GM18499 (cell line): Measurements from ENCODE around the gene DNAH6.

Source experiments
- ATAC-seq: cut with Tn5 transposase; IDR thresholded peaks from one replicate; pipeline ENCODE4 v1.9.1; 2021; ENCODE audit warnings: moderate number of reproducible peaks; ENCODE audit not compliant: insufficient read depth, unreplicated experiment

Gene DNAH6

GRCh38 chr2:84788027-84788426, 271.7 kb downstream of the DNAH6 start:
- no peak for ATAC-seq

GRCh38 chr2:84788498-84788897, 272.2 kb downstream of the DNAH6 start:
- ATAC-seq = no peak

- no peak for ATAC-seq
These were observed 276.7 kb downstream of the DNAH6 start for GRCh38 chr2:84792856-84793522.

GRCh38 chr2:84793641-84794040, 277.3 kb downstream of the DNAH6 start:
- no peak for ATAC-seq

- ATAC-seq = no peak
These were observed 280.5 kb downstream of the DNAH6 start for GRCh38 chr2:84796798-84797197.

- ATAC-seq = no peak
These were observed 281.0 kb downstream of the DNAH6 start for GRCh38 chr2:84797271-84797670.

GRCh38 chr2:84799772-84800171, 283.5 kb downstream of the DNAH6 start:
- no peak for ATAC-seq

GRCh38 chr2:84800194-84800805, 284.0 kb downstream of the DNAH6 start:
- ATAC-seq = peak; percentile 77

GRCh38 chr2:84801811-84802210, 285.5 kb downstream of the DNAH6 start:
- ATAC-seq = no peak

GRCh38 chr2:84805250-84805958, 289.1 kb downstream of the DNAH6 start:
- ATAC-seq = no peak

GRCh38 chr2:84807063-84807485, 290.8 kb downstream of the DNAH6 start:
- ATAC-seq = no peak

GRCh38 chr2:84808279-84808678, 292.0 kb downstream of the DNAH6 start:
- ATAC-seq = no peak

- no peak for ATAC-seq
These were observed 295.6 kb downstream of the DNAH6 start for GRCh38 chr2:84811839-84812431.

GRCh38 chr2:84815146-84815545, 298.8 kb downstream of the DNAH6 start:
- no peak for ATAC-seq

- peak; percentile 50 for ATAC-seq
These were observed 300.2 kb downstream of the DNAH6 start for GRCh38 chr2:84816426-84817026.

GRCh38 chr2:84817239-84817655, 300.9 kb downstream of the DNAH6 start:
- peak; percentile 92 for ATAC-seq

GRCh38 chr2:84821806-84822205, 305.5 kb downstream of the DNAH6 start:
- no peak for ATAC-seq

GRCh38 chr2:84823229-84823628, 306.9 kb downstream of the DNAH6 start:
- no peak for ATAC-seq

- ATAC-seq = no peak
These were observed 307.5 kb downstream of the DNAH6 start for GRCh38 chr2:84823788-84824187.

- ATAC-seq = no peak
These were observed 311.8 kb downstream of the DNAH6 start for GRCh38 chr2:84827978-84828575.
